ENCODE results near the gene CFAP300. TPM values are rescaled to one million over a fixed set of nuclear protein-coding genes. Genes with fewer than 3 reads are reported as not detected.

CFAP300 gene
- total RNA-seq, 1 donor from 2014 or later, result 1.4 TPM

- TF ChIP-seq, protein P1, sequence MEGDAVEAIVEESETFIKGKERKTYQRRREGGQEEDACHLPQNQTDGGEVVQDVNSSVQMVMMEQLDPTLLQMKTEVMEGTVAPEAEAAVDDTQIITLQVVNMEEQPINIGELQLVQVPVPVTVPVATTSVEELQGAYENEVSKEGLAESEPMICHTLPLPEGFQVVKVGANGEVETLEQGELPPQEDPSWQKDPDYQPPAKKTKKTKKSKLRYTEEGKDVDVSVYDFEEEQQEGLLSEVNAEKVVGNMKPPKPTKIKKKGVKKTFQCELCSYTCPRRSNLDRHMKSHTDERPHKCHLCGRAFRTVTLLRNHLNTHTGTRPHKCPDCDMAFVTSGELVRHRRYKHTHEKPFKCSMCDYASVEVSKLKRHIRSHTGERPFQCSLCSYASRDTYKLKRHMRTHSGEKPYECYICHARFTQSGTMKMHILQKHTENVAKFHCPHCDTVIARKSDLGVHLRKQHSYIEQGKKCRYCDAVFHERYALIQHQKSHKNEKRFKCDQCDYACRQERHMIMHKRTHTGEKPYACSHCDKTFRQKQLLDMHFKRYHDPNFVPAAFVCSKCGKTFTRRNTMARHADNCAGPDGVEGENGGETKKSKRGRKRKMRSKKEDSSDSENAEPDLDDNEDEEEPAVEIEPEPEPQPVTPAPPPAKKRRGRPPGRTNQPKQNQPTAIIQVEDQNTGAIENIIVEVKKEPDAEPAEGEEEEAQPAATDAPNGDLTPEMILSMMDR (IDR thresholded peaks at IDR 0.05; ENCODE audit: partially characterized antibody, unreplicated experiment), result no peak
- no peak overlapping the region for H3K4me3 Mint-ChIP-seq (ENCODE audit: unreplicated experiment)
- H3K36me3 Mint-ChIP-seq (ENCODE audit: unreplicated experiment), result no peaks in the 10 kb centered on the region
- DNase-seq, result no peak
- peaks cover 2% of the 10 kb centered on the region for H3K9me3 Mint-ChIP-seq (ENCODE audit: unreplicated experiment)
- H3K4me1 Mint-ChIP-seq (ENCODE audit: low read depth, unreplicated experiment), result no peaks in the 10 kb centered on the region
- no peak overlapping the region for H3K27ac Mint-ChIP-seq (ENCODE audit: unreplicated experiment)
- peaks cover 7% of the 10 kb centered on the region for H3K27me3 Mint-ChIP-seq (ENCODE audit: unreplicated experiment)
Observed at GRCh38 chr11:102112509-102112821, 65.2 kb downstream of the CFAP300 start.

- Mint-ChIP-seq H3K9me3 (ENCODE audit: unreplicated experiment) (peaks cover 2% of the 10 kb centered on the region), H3K4me3 (ENCODE audit: unreplicated experiment) (no peak overlapping the region), H3K27me3 (ENCODE audit: unreplicated experiment) (peaks cover 5% of the 10 kb centered on the region), H3K36me3 (ENCODE audit: unreplicated experiment) (no peaks in the 10 kb centered on the region), H3K27ac (ENCODE audit: unreplicated experiment) (no peak overlapping the region), H3K4me1 (ENCODE audit: low read depth, unreplicated experiment) (no peaks in the 10 kb centered on the region)
- TF ChIP-seq, protein P1 (IDR thresholded peaks at IDR 0.05; ENCODE audit: partially characterized antibody, unreplicated experiment), result no peak
- no peak for DNase-seq
Observed at GRCh38 chr11:102114032-102114431, 66.8 kb downstream of the CFAP300 start.

- DNase-seq, result no peak
- no peaks in the 10 kb centered on the region for H3K9me3 Mint-ChIP-seq (ENCODE audit: unreplicated experiment)
- H3K36me3 Mint-ChIP-seq (ENCODE audit: unreplicated experiment), result no peaks in the 10 kb centered on the region
- no peak overlapping the region for H3K4me3 Mint-ChIP-seq (ENCODE audit: unreplicated experiment)
- no peaks in the 10 kb centered on the region for H3K4me1 Mint-ChIP-seq (ENCODE audit: low read depth, unreplicated experiment)
- H3K27ac Mint-ChIP-seq (ENCODE audit: unreplicated experiment), result no peak overlapping the region
- H3K27me3 Mint-ChIP-seq (ENCODE audit: unreplicated experiment), result peaks cover 3% of the 10 kb centered on the region
- TF ChIP-seq, protein P1 (IDR thresholded peaks at IDR 0.05; ENCODE audit: partially characterized antibody, unreplicated experiment), result no peak
Observed at GRCh38 chr11:102115557-102115956, 68.3 kb downstream of the CFAP300 start.

GRCh38 chr11:102116453-102117205 is 69.4 kb downstream of the CFAP300 start:
- Mint-ChIP-seq H3K36me3 (ENCODE audit: unreplicated experiment) (no peaks in the 10 kb centered on the region), H3K4me1 (ENCODE audit: low read depth, unreplicated experiment) (no peaks in the 10 kb centered on the region), H3K27me3 (ENCODE audit: unreplicated experiment) (peaks cover 3% of the 10 kb centered on the region), H3K4me3 (ENCODE audit: unreplicated experiment) (no peak overlapping the region), H3K9me3 (ENCODE audit: unreplicated experiment) (no peaks in the 10 kb centered on the region), H3K27ac (ENCODE audit: unreplicated experiment) (no peak overlapping the region)
- no peak for DNase-seq
- TF ChIP-seq, protein P1 (IDR thresholded peaks at IDR 0.05; ENCODE audit: partially characterized antibody, unreplicated experiment), result no peak

DNA sequence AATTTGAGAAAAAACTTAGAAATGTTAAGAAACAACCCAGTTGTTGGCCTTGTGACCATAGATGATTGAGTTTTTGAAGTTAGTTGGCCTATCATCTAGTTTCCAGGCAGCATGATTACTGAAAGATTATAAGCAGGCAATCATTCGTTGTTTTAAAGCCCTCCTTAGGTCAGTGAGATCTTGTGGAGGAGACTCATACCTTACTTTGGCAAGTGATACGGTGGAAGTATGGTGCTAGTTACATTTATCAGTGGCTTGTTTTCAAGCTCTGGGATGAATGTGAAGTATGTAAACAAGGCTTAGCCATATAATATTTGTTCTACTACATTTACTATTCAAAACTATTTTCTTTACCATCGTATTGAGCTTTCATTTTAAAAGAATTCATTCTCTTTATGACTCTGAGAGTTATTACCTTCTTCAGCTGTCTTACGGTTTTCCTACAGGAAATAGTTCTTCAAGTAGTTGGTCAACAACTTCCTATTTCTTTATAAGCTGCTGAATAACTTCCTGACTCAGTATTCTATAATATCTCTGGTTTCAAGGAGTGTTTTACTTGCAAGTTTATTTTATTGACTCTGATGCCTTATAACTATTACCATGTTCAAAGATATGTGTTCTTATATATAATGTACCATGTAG is 70.4 kb downstream of the CFAP300 start:
- Mint-ChIP-seq H3K9me3 (ENCODE audit: unreplicated experiment) (no peaks in the 10 kb centered on the region), H3K4me1 (ENCODE audit: low read depth, unreplicated experiment) (no peaks in the 10 kb centered on the region), H3K4me3 (ENCODE audit: unreplicated experiment) (no peak overlapping the region), H3K36me3 (ENCODE audit: unreplicated experiment) (no peaks in the 10 kb centered on the region), H3K27me3 (ENCODE audit: unreplicated experiment) (no peaks in the 10 kb centered on the region), H3K27ac (ENCODE audit: unreplicated experiment) (no peak overlapping the region)
- TF ChIP-seq, protein P1 (IDR thresholded peaks at IDR 0.05; ENCODE audit: partially characterized antibody, unreplicated experiment), result no peak
- DNase-seq, result no peak
